T-cell (primary cell): ENCODE measurements around the gene DYRK3. TPM values are rescaled to one million over a fixed set of nuclear protein-coding genes. Genes with fewer than 3 reads are reported as not detected.

Experiments used
- ATAC-seq, 4 experiments: fragments of 200-7000 bp in 3 of 4; fragments of 150-1000 bp in 1 of 4; cut with Tn5 transposase; replicated peaks in 1 of 4; 1 replicate in 3 of 4; 2 replicates in 1 of 4; pipeline ENCODE4 v1.10.0; 2021; ENCODE audit warnings: moderate library complexity in 3 of 4, mild to moderate bottlenecking in 2 of 4, moderate number of reproducible peaks in 1 of 4
- CTCF ChIA-PET, 2 donors: fragments of 300-600 bp; sonication (Branson Sonifier 250); formaldehyde crosslinking; loops; one replicate each; lab custom pipeline; 2022; ENCODE audit warnings: antibody characterized with exemption in 2 of 2; lab: Charles Lee
- POLR2A ChIA-PET, 2 donors: fragments of 300-600 bp; sonication (Branson Sonifier 250); formaldehyde crosslinking; loops; one replicate each; lab custom pipeline; 2022; ENCODE audit warnings: antibody characterized with exemption in 2 of 2; lab: Charles Lee
- DNase-seq, 35 experiments: peaks; one replicate each; pipeline versions ENCODE4 v3.0.0 to v3.0.0-alpha.2; 2013 to 2023
- H3K27ac ChIP-seq: one replicate; pipeline ENCODE4 v1.5.1; 2013; ENCODE audit warnings: low read length
- H3K27me3 ChIP-seq, 2 experiments: replicated peaks in 1 of 2; 1 replicate in 1 of 2; 2 replicates in 1 of 2; pipeline versions ENCODE4 v1.6.1 to v1.7.0; 2013; ENCODE audit warnings: low read length in 1 of 2, mixed read lengths in 1 of 2; ENCODE audit not compliant: control insufficient read depth in 2 of 2, insufficient read depth in 2 of 2; ENCODE audit errors: extremely low read depth in 1 of 2
- H3K36me3 ChIP-seq, 2 donors: 1 replicate in 1 of 2; 2 replicates in 1 of 2; pipeline versions ENCODE4 v1.6.1 to v1.7.0; 2013; ENCODE audit warnings: low read length in 1 of 2; ENCODE audit not compliant: control insufficient read depth in 2 of 2, insufficient read depth in 1 of 2; ENCODE audit errors: extremely low read depth in 1 of 2
- H3K4me1 ChIP-seq, 2 experiments: 1 replicate in 1 of 2; 2 replicates in 1 of 2; pipeline versions ENCODE4 v1.6.1 to v1.7.0; 2013; ENCODE audit warnings: low read length in 2 of 2, mixed read lengths in 1 of 2; ENCODE audit not compliant: insufficient read depth in 2 of 2, control insufficient read depth in 1 of 2; ENCODE audit errors: extremely low read depth in 1 of 2
- H3K4me3 ChIP-seq, 2 donors: 1 replicate in 1 of 2; 2 replicates in 1 of 2; pipeline versions ENCODE4 v1.5.1 to v1.7.0; 2013; ENCODE audit warnings: mild to moderate bottlenecking in 2 of 2, low read length in 1 of 2, moderate library complexity in 1 of 2; ENCODE audit not compliant: control insufficient read depth in 1 of 2; ENCODE audit errors: extremely low read depth in 1 of 2
- H3K9me3 ChIP-seq: 2 replicates; pipeline ENCODE4 v1.7.0; 2013
- H3K27ac Mint-ChIP-seq, 2 donors: one replicate each; pipeline ENCODE4 v1.8.0; 2020 to 2021; ENCODE audit warnings: mild to moderate bottlenecking in 2 of 2, mixed read lengths in 2 of 2
- H3K27me3 Mint-ChIP-seq, 2 donors: one replicate each; pipeline ENCODE4 v1.8.0; 2021 to 2022; ENCODE audit warnings: mixed read lengths in 2 of 2
- H3K36me3 Mint-ChIP-seq: one replicate; pipeline ENCODE4 v1.8.0; 2021; ENCODE audit warnings: mixed read lengths
- H3K4me1 Mint-ChIP-seq, 3 donors: one replicate each; pipeline ENCODE4 v1.8.0; 2020 to 2022; ENCODE audit warnings: mixed read lengths in 3 of 3, mild to moderate bottlenecking in 1 of 3
- H3K4me3 Mint-ChIP-seq, 3 donors: one replicate each; pipeline ENCODE4 v1.8.0; 2020 to 2022; ENCODE audit warnings: mild to moderate bottlenecking in 3 of 3, mixed read lengths in 3 of 3, moderate library complexity in 3 of 3
- H3K9me3 Mint-ChIP-seq, 3 donors: one replicate each; pipeline ENCODE4 v1.8.0; 2020 to 2022; ENCODE audit warnings: mixed read lengths in 3 of 3
- WGBS: methylation state at CpG from one replicate; pipeline ENCODE4 v1.1.5; 2013; ENCODE audit warnings: missing lambda C conversion rate; ENCODE audit not compliant: insufficient coverage; 5-methylcytosine and 5-hydroxymethylcytosine counted together
- total RNA-seq, 35 experiments: library from RNA in 6 of 35; stranded (reverse) in 6 of 35; fragments of 120-200 nt in 1 of 35; gene quantifications; one replicate each; pipeline versions ENCODE4 v1.2.1 to v1.2.4 and lab custom pipeline; 2013 to 2026

The DYRK3 gene
- total RNA-seq, 5 donors from 2014 or later (not counting 1 experiment from before 2014, with no cell fraction given) = 0.73 to 2.0 (median 1.6) TPM

GRCh38 chr1:206679738-206680211 is 44.4 kb downstream of the DYRK3 start:
- no peaks in the 10 kb centered on the region for H3K9me3 ChIP-seq
- H3K4me3 Mint-ChIP-seq = no peak overlapping the region
- H3K4me3 ChIP-seq = no peak overlapping the region
- no CpG with 5 or more reads among the region's 5 CpGs for WGBS
- no peaks in the 10 kb centered on the region for H3K36me3 Mint-ChIP-seq
- CTCF ChIA-PET = interaction anchor here in 1 of 2 donors (0.6 kb wide), 1 partner anchor 47 kb away, joined by 3 read pairs; no protein-coding TSS in a partner anchor
- POLR2A ChIA-PET = no interaction called here
- peak in 1 of 35 experiments; percentile 22 for DNase-seq
- H3K9me3 Mint-ChIP-seq = no peaks in the 10 kb centered on the region
- peaks cover 2 to 11% of the 10 kb centered on the region in 2 experiments for H3K4me1 ChIP-seq
- no peak overlapping the region for H3K27ac Mint-ChIP-seq
- H3K27me3 ChIP-seq = peaks cover 0 to 14% of the 10 kb centered on the region in 2 experiments
- peaks cover 0 to 6% of the 10 kb centered on the region in 2 donors for H3K27me3 Mint-ChIP-seq
- H3K36me3 ChIP-seq = no peaks in the 10 kb centered on the region
- no peak overlapping the region for H3K27ac ChIP-seq
- peaks cover 6 to 17% (median 7%) of the 10 kb centered on the region in 3 donors for H3K4me1 Mint-ChIP-seq
- ATAC-seq = no peak

DNA sequence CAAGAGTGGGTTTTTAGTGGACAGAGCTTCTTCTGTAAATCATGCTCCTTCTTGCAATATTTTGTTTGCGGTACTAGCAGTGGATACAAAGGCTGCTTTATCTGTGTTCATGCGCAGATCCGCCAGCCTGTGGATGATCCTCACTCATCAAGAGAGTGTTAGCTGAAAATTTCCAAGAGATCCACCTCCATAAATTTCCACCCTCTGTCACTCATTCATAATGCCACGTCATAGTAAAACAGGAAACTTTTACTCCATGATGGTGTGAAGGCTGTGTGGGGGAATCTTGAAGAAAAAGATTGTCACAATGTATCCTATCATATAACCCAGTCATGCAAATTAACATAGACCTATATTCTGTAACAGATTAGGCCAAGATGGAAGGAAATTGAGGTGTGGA is 44.9 kb downstream of the DYRK3 start:
- H3K27ac ChIP-seq = no peak overlapping the region
- no peaks in the 10 kb centered on the region for H3K36me3 ChIP-seq
- no peak overlapping the region for H3K27ac Mint-ChIP-seq
- 100% methylated on average over 2 of the region's 4 CpGs for WGBS
- H3K27me3 ChIP-seq = peaks cover 0 to 14% of the 10 kb centered on the region in 2 experiments
- CTCF ChIA-PET = interaction anchor here in 1 of 2 donors (0.6 kb wide), 1 partner anchor 46 kb away, joined by 3 read pairs; no protein-coding TSS in a partner anchor
- ATAC-seq = no peak
- peaks cover 2 to 11% of the 10 kb centered on the region in 2 experiments for H3K4me1 ChIP-seq
- POLR2A ChIA-PET = no interaction called here
- no peaks in the 10 kb centered on the region for H3K9me3 ChIP-seq
- no peak overlapping the region for H3K4me3 Mint-ChIP-seq
- no peaks in the 10 kb centered on the region for H3K9me3 Mint-ChIP-seq
- no peaks in the 10 kb centered on the region for H3K36me3 Mint-ChIP-seq
- H3K27me3 Mint-ChIP-seq = peaks cover 0 to 6% of the 10 kb centered on the region in 2 donors
- H3K4me3 ChIP-seq = no peak overlapping the region
- H3K4me1 Mint-ChIP-seq = peaks cover 6 to 17% (median 7%) of the 10 kb centered on the region in 3 donors
- DNase-seq = no peak

DNA sequence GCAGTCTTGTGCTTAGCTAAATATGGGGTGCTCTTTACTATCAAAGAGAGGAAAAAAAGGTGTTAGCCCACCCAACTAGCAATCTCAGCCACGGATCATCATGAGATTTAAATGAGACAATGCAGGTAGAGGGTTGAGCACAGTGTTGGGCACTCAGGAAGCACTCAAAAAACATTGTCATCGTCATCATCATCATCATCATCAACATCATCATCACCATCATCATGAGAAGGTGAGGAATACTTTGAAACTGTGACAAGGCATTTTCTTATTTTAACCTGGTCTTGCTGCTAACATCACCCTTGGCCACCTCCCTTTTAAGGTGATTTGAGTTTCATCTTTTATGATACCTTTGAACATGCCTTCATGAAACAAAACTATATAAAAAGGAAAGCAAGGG is 46.0 kb downstream of the DYRK3 start:
- H3K9me3 Mint-ChIP-seq = no peaks in the 10 kb centered on the region

DNA sequence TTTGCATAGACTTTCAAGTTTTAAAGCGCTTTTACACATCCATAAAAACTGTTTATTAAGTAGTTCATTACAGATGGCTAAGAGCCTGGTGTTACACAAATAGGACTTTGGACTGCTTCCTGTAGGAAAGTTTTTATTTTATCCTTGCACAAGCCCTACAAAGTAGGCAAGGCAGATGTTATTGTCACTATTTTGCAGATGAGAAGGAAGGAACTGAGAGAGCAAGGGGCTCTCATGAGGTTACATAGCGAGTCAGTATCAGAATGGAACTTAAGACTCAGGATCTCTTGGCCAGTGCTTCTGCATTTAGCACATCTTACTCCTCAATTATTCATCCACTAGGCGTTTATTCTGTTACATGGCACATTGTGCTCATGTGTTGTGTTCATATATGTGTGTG is 46.8 kb downstream of the DYRK3 start:
- no CpG with 5 or more reads among the region's 3 CpGs for WGBS
- POLR2A ChIA-PET = no interaction called here
- no peak overlapping the region for H3K4me3 Mint-ChIP-seq
- Histone ChIP-seq H3K36me3 (no peaks in the 10 kb centered on the region), H3K9me3 (no peaks in the 10 kb centered on the region), H3K27ac (no peak overlapping the region), H3K27me3 (peaks cover 0 to 14% of the 10 kb centered on the region in 2 experiments), H3K4me3 (no peak overlapping the region), H3K4me1 (peaks cover 8 to 15% of the 10 kb centered on the region in 2 experiments)
- CTCF ChIA-PET = interaction anchor here (0.6 to 1.4 kb wide), 2 partner anchors 18 to 38 kb away, joined by 3 to 5 read pairs; no protein-coding TSS in a partner anchor
- DNase-seq (no peak), ATAC-seq (no peak)
- no peak overlapping the region for H3K27ac Mint-ChIP-seq
- H3K4me1 Mint-ChIP-seq = peaks cover 14 to 28% (median 17%) of the 10 kb centered on the region in 3 donors
- peaks cover 0 to 6% of the 10 kb centered on the region in 2 donors for H3K27me3 Mint-ChIP-seq
- H3K36me3 Mint-ChIP-seq = no peaks in the 10 kb centered on the region
- H3K9me3 Mint-ChIP-seq = no peaks in the 10 kb centered on the region

More for the DNA sequence above, 46.0 kb downstream of the DYRK3 start:
- ATAC-seq = no peak
- Histone ChIP-seq H3K4me1 (peaks cover 2 to 11% of the 10 kb centered on the region in 2 experiments), H3K27ac (no peak overlapping the region), H3K36me3 (no peaks in the 10 kb centered on the region), H3K9me3 (no peaks in the 10 kb centered on the region), H3K27me3 (peaks cover 0 to 14% of the 10 kb centered on the region in 2 experiments), H3K4me3 (no peak overlapping the region)
- Mint-ChIP-seq H3K36me3 (no peaks in the 10 kb centered on the region), H3K27ac (no peak overlapping the region), H3K4me1 (peaks cover 6 to 20% (median 10%) of the 10 kb centered on the region in 3 donors), H3K27me3 (peaks cover 0 to 6% of the 10 kb centered on the region in 2 donors), H3K4me3 (no peak overlapping the region)
- no CpG with 5 or more reads among the region's 2 CpGs for WGBS
- CTCF ChIA-PET = no interaction called here
- POLR2A ChIA-PET = no interaction called here
- no peak for DNase-seq

GRCh38 chr1:206683313-206683712 is 48.0 kb downstream of the DYRK3 start:
- no peak for ATAC-seq
- Histone ChIP-seq H3K27me3 (peaks cover 0 to 14% of the 10 kb centered on the region in 2 experiments), H3K4me3 (no peak overlapping the region), H3K27ac (no peak overlapping the region), H3K9me3 (no peaks in the 10 kb centered on the region), H3K4me1 (peaks cover 10 to 23% of the 10 kb centered on the region in 2 experiments), H3K36me3 (no peaks in the 10 kb centered on the region)
- no peak for DNase-seq
- Mint-ChIP-seq H3K27me3 (peaks cover 0 to 6% of the 10 kb centered on the region in 2 donors), H3K9me3 (no peaks in the 10 kb centered on the region), H3K36me3 (no peaks in the 10 kb centered on the region), H3K27ac (no peak overlapping the region), H3K4me1 (peaks cover 26 to 40% (median 29%) of the 10 kb centered on the region in 3 donors), H3K4me3 (no peak overlapping the region)
- ChIA-PET CTCF (interaction anchor here (0.8 to 1.4 kb wide), 3 partner anchors 19 to 229 kb away, joined by 3 to 5 read pairs (median 3); partner anchors contain the start of gene EIF2D (in 1 of the 2)), POLR2A (no interaction called here)
- no CpG with 5 or more reads among the region's 6 CpGs for WGBS

DNA sequence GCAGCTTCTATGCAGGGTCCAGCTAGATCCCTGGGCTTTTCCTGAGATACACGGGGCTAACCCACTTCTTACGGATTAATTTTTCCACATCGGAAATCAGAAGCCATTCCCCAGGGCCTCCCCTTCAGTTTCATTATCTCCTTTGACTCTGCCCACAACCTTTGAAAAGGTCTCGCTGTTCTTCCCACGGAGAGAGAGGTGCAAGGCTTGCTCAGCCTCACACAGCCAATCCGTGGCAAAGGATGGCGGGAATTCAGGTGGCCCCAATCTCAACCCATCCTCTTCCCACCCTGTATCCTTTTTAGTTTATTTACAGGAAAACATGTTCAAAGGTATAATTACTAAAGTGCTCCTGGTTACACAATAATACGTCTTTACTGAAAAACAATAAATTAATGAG is 48.7 kb downstream of the DYRK3 start:
- Mint-ChIP-seq H3K4me1 (peaks cover 31 to 42% (median 33%) of the 10 kb centered on the region in 3 donors), H3K27ac (no peak overlapping the region), H3K9me3 (no peaks in the 10 kb centered on the region), H3K36me3 (no peaks in the 10 kb centered on the region), H3K27me3 (peaks cover 0 to 6% of the 10 kb centered on the region in 2 donors), H3K4me3 (peak overlapping the region; percentile 75 to 80 (median 76))
- Histone ChIP-seq H3K9me3 (no peaks in the 10 kb centered on the region), H3K27ac (no peak overlapping the region), H3K36me3 (no peaks in the 10 kb centered on the region), H3K4me1 (peaks cover 10 to 30% of the 10 kb centered on the region in 2 experiments), H3K4me3 (no peak overlapping the region), H3K27me3 (peaks cover 0 to 14% of the 10 kb centered on the region in 2 experiments)
- ChIA-PET POLR2A (interaction anchor here in 1 of 2 donors (0.7 kb wide), 2 partner anchors 8 to 1214 kb away, joined by 4 read pairs; no protein-coding TSS in a partner anchor), CTCF (interaction anchor here (0.6 to 1.3 kb wide), 5 partner anchors 72 to 229 kb away, joined by 3 to 4 read pairs (median 3); partner anchors contain the start of gene EIF2D (in 1 of the 2))
- WGBS = 66% methylated on average over 3 of the region's 8 CpGs
- ATAC-seq (no peak), DNase-seq (no peak)
